Islet precursor cell (in vitro differentiated cells): ENCODE measurements around the gene ESF1.
"Not testable (repeated sequence)": the region's sequence is repeated elsewhere in the genome, so short reads cannot be mapped to it uniquely, and the experiment has no call there.

ENCODE experiments used
- DNase-seq: peaks from one replicate; pipeline ENCODE4 v3.0.0-alpha.2; 2018

The ESF1 gene

GRCh38 chr20:13788167-13788834, 3.6 kb upstream of the ESF1 start:
- DNase-seq = peak; percentile 74

- DNase-seq = no peak
Measured at GRCh38 chr20:13786143-13786828, 1.6 kb upstream of the ESF1 start.

DNA sequence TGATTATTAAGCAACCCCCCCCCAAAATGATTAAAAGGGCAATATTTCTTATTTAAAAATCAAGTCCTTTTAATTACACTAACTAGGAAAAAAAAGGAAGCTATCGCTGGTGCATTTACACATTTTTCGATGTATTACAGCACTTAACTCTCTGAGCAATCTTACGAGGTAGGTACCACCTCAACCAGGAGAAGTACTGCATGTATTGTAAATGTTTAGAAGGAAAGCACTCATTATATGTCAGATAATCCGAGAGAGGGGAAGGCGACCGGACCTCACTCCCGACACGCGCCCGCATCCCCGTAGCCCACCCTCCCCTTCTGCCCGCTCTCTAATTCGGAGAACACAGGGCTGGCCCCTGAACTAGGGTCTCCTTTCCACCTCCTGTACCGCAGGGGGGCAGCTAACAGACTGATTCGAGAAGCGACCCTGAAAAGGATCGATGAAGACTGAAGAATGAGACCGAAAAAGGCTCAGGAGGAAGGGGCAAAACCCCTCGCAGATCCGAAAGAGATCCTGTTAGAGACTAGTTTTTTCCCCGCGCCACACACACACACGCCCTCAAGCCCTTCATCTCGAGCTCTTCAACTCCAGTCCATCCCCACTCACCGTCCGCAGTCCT, 337 bp downstream of the ESF1 start:
- no peak for DNase-seq

- DNase-seq = no peak
Measured at GRCh38 chr20:13783528-13783927, 1.2 kb downstream of the ESF1 start.

DNA sequence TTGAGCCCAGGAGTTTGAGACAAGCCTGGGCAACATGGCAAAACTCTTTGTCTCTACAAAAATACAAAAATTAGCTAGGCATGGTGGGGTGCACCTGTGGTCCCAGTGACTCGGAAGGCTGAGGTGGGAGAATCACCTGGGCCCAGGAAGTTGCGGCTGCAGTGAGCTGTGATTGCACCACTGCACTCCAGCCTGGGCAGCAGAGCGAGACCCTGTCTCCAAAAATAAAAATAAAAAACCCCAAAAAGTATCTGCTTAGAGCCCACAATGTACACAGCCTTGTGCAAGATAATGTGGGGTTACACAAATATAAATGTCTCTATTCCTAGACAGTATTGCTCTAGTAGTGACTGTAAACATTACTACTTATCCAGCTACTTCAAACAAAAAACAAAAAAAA, 5.9 kb downstream of the ESF1 start:
- no peak for DNase-seq

DNA sequence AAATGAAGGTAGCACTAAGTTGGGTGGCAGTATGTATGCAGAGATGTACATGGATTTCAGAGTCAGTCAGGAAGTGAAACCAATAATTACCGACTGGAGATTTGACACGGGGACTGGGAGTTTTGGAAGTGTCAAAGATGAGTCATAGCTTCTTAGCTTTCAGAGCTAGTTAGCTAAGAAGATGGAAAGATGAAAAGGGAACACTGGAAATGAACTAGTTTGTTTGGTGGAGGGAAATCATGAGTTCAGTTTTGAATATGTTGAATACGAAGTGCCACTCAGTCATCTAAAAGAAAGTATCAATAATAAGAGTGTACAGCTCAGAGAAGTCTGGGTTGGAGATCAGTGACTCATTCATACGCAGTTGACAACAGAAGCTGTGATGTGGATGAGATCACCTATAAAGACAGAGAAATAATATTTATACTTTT, 7.5 kb downstream of the ESF1 start:
- DNase-seq = no peak

- no peak for DNase-seq
Measured at GRCh38 chr20:13775867-13776266, 8.9 kb downstream of the ESF1 start.

DNA sequence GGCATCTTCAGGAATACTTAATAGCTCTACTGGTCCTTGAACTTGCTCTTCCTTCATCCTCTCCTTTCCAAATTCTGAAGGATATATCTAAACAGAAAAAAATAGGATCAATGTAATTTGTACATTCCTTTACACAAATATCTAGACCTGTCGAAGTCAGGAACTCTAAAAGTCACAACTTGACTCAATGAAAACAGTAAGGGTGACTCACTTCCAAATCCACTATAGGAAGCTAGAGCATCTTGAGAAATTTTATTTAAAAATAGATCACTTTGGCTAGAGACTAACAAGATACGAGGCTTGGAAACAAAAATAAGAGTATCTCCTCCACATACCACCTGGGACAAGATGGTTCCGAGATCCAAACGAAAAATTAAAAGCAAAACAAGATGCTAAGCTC, 12.2 kb downstream of the ESF1 start:
- no peak for DNase-seq

GRCh38 chr20:13771853-13772453, 12.8 kb downstream of the ESF1 start:
- no peak for DNase-seq

DNA sequence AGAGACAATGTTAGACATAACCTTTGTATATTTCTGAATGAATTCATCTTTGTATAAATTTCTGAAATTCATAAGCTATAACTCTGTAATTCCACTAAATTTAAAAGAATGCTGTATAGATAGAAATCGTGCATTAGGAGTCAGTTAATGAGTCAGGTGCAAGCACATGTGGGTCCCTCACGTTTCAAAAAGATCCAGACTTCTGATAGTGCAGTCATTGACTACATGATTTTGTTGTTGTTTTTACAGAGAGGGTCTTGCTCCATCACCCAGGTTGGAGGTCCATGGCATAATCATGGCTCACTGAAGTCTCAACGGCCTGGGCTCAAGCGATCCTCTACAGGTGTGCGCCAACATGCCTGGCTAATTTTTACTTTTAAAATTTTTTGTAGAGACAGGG, 14.6 kb downstream of the ESF1 start:
- no peak for DNase-seq

DNA sequence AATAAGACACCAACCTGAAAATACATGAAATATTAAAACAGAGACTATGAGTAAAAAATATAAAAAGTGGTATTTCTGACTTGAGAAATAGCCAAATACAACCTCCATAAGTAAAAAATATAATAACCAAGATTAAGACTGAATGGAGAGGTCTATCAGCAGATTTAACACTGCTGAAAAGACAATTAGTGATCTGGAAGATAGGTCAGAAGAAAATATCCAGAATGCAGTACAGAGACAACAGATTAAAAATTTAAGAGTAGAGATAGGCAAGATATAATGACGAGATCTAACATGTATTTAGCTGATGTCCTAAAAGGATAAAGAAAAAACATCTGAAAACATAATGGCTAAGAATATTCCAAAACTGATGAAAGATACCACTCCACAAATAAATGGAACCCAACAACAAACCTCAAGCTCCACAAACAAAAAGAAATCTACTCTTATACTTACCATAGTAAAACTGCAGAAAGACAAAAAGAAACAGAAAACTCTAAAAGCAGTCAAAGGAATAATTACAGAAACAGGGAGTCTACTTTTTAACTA, 18.8 kb downstream of the ESF1 start:
- DNase-seq = no peak

GRCh38 chr20:13765299-13765698, 19.4 kb downstream of the ESF1 start:
- no peak for DNase-seq

DNA sequence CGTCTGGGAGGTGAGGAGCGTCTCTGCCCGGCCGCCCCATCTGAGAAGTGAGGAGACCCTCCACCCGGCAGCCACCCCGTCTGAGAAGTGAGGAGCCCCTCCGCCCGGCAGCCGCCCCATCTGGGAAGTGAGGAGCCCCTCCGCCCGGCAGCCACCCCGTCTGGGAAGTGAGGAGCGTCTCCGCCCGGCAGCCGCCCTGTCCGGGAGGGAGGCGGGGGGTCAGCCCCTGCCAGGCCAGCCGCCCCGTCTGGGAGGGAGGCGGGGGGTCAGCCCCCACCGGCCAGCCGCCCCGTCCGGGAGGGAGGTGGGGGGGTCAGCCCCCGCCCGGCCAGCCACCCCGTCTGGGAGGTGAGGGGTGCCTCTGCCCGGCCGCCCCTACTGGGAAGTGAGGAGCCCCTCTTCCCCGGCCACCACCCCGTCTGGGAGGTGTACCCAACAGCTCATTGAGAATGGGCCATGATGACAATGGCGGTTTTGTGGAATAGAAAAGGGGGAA, 24.2 kb downstream of the ESF1 start:
- not testable (repeated sequence) for DNase-seq

- DNase-seq = no peak
Measured at GRCh38 chr20:13758884-13759283, 25.8 kb downstream of the ESF1 start.

DNA sequence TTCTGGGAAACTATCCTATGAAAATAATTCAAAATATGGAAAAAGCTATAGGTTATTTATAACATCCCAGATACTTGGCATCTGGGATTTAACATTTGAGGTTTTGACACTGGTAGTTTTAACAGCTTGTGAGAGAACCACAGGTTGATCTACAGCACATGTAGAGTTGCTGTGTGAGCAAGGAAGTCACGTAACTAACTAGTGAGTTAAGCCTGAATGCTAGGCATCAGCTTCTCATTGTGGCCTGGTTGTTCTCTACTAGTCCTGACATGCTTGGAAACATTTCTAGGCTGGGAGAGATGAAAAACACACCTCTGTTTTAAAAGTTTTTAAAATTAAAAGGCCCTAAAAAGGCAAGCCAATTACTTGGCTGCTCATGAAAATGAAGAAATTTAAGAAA, 28.2 kb downstream of the ESF1 start:
- no peak for DNase-seq

DNA sequence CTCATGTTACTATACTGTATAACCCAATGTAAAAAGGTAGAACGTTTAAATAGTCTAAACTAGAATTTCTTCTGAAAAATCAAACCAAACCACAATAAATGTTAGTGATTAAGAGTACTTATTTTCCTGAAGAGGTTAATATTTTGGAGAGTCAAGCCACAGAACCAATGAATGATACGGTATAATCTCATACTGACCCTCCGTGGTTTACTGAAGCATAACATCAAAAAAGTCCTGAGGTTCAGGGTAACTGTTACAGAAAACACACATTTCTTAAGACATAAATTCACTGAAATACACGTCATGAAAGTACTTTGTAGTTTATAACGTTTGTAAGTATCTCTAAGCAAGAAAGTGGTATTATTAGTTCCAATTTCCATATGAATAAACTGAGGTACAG, 28.9 kb downstream of the ESF1 start:
- no peak for DNase-seq

DNA sequence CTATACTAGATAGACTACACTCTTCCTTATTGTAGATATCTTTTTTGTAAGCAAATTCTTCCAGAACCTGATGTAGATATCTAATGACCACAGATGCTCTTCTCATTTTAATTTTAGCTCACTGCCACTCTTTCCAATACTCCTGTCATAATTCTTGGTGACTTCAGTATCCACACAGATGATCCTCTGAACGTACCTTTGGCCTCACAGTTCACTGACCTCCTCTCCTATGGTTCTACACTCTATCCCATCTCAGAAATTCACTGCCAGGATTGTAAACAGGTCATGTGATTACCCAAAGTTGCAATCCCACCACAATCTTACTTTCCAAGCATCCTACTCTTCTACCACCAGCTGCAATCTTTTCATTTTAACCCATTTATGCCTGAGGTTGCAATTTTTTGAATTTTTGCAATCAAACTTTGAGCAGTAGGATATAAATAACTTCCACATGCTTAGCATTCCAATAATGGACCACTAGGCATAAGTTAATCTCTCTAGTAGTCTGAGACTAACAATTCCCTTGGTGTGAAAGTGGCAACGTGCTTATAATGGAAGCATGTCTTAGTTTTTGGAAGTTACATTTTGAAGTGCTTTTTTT, 31.2 kb downstream of the ESF1 start:
- DNase-seq = no peak

DNA sequence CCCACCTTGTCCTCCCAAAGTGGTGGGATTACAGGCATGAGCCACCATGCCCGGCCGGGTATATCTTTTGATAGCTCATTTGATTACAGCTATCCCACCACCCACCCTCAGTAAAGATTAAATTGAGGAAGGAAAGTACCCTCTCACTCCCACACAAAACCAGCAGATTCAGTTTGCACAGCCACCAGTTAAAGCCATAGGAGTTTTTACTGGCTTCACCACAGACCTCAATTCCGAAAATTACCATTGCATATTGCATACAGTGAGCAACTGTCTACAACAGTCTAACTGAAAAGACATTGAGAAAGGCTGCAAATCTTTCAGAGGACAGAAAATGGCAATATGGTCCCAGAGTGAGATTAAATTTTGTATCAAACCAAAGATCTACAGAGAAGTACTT, 34.9 kb downstream of the ESF1 start:
- DNase-seq = no peak

GRCh38 chr20:13745784-13746183, 38.9 kb downstream of the ESF1 start:
- DNase-seq = no peak

DNA sequence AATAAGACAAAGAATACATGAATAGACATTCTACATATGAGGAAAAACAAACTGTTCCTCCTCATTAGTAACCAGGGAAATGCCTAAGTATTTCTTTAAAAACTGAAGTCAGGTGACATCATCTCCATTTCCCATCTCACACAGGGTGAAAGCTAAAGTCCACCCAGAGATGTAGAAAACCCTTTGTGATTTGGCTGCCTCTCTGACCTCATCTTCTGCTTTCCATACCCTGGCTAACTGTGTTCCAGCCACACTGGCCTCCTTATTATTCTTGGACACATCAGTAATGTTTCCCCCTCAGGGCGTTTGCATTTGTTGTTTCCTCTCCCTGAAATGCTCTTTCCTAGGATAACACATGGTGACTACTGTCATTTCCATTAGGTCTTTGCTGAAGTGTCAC, 40.4 kb downstream of the ESF1 start:
- no peak for DNase-seq

GRCh38 chr20:13741879-13742278, 42.8 kb downstream of the ESF1 start:
- DNase-seq = no peak

DNA sequence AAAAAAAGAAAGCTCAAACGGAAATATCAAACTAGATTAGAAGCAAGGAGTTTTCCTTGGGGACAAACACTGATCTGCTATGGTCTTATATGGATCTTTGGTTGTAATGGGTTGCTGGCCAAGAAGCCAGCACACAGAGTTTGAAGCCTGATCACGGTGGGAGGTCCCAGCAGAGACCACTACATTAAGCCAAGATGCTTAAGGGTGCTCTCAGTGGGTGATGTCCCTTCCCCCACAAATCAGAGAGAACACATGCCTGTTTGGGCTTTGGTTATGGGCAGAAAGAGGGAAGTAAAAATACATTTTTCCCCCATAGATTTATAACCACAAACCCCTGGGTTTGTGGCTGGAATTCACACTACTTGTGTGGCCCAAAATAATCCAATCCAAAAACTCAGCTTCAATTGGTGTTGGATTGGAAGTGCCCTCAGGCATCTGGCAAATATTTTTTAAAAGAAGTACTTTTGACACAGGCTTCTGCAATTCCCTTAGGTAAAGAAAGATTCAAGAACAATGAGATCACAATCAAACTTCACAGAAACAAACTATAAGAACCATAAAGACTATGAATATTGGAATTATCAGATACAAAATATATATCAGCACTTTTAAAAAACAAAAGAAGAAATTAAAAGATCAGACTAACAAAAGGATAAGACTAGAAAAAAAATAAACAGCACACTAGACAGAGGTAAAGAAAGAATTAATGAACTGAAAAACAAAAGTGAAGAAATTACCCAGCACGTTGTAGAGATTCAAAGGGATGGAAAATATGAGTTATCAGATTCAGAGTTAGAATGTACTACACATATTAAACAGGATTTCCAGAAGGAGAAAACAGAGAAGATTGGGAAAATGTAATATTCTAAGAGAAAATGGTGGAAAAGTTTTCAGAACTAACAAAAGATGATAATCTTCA, 44.7 kb downstream of the ESF1 start:
- DNase-seq = no peak
